Measurements from ENCODE around the gene SERINC3.
"Not testable (repeated sequence)": the region's sequence is repeated elsewhere in the genome, so short reads cannot be mapped to it uniquely, and the experiment has no call there.

Gene SERINC3

GRCh38 chr20:44480097-44480496 lies 41.8 kb downstream of the SERINC3 start:
- no peak overlapping the region for H3K4me3 ChIP-seq (replicated peaks; ENCODE audit: low read depth, low read length)
- TF ChIP-seq CTCF (IDR thresholded peaks at IDR 0.05; ENCODE audit: low read length, missing control alignments): no peak
- DNase-seq (ENCODE audit: low read depth): no peak

GRCh38 chr20:44479643-44480042 lies 42.2 kb downstream of the SERINC3 start:
- no peak for DNase-seq (ENCODE audit: low read depth)
- no peak for TF ChIP-seq CTCF (IDR thresholded peaks at IDR 0.05; ENCODE audit: low read length, missing control alignments)
- no peak overlapping the region for H3K4me3 ChIP-seq (replicated peaks; ENCODE audit: low read depth, low read length)

GRCh38 chr20:44478206-44478605 lies 43.7 kb downstream of the SERINC3 start:
- DNase-seq (ENCODE audit: low read depth): no peak
- no peak for TF ChIP-seq CTCF (IDR thresholded peaks at IDR 0.05; ENCODE audit: low read length, missing control alignments)
- H3K4me3 ChIP-seq (replicated peaks; ENCODE audit: low read depth, low read length): no peak overlapping the region

- no peak for DNase-seq (ENCODE audit: low read depth)
- peak overlapping the region; percentile 88 for H3K4me3 ChIP-seq (replicated peaks; ENCODE audit: low read depth, low read length)
- no peak for TF ChIP-seq CTCF (IDR thresholded peaks at IDR 0.05; ENCODE audit: low read length, missing control alignments)
Observed at GRCh38 chr20:44477151-44477550, 44.7 kb downstream of the SERINC3 start.

- DNase-seq (ENCODE audit: low read depth): peak; percentile 85
- peak within 1 kb of the TSS; percentile 88 for H3K4me3 ChIP-seq (replicated peaks; ENCODE audit: low read depth, low read length)
- peak; percentile 32 for TF ChIP-seq CTCF (IDR thresholded peaks at IDR 0.05; ENCODE audit: low read length, missing control alignments)
Observed at GRCh38 chr20:44475694-44476560, 45.9 kb downstream of the SERINC3 start, which contains the start of gene TTPAL. Gene TTPAL, plus strand, starts transcription at chr20:44475874. Its CDS starts 4,126 bp downstream, at chr20:44480000.

GRCh38 chr20:44475372-44475693 lies 46.5 kb downstream of the SERINC3 start:
- peak overlapping the region; percentile 88 for H3K4me3 ChIP-seq (replicated peaks; ENCODE audit: low read depth, low read length)
- TF ChIP-seq CTCF (IDR thresholded peaks at IDR 0.05; ENCODE audit: low read length, missing control alignments): no peak
- no peak for DNase-seq (ENCODE audit: low read depth)

- DNase-seq (ENCODE audit: low read depth); H3K4me3 ChIP-seq (replicated peaks; ENCODE audit: low read depth, low read length): not testable (repeated sequence)
Observed at GRCh38 chr20:44472283-44472682, 49.6 kb downstream of the SERINC3 start.
